MM.1S (cell line): ENCODE results near the gene PMVK.

ENCODE experiments used
- EZH2 ChIP-seq: fragments of 300-600 bp; sonication (generic); optimal IDR thresholded peaks from 2 replicates; pipeline ENCODE3; 2017; ENCODE audit warnings: low read depth, mild to moderate bottlenecking, antibody characterized with exemption, low read length, mixed read lengths
- EZH2phosphoT487 ChIP-seq: fragments of 300-600 bp; sonication (generic); IDR thresholded peaks from 2 replicates; pipeline ENCODE4 v1.6.1; 2018; ENCODE audit warnings: antibody characterized with exemption, low read length
- TF ChIP-seq, protein P1 (sequence below): fragments of 300-600 bp; sonication (generic); IDR thresholded peaks from 2 replicates; pipeline ENCODE4 v1.5.1; 2016; ENCODE audit warnings: antibody characterized with exemption, low read length, mixed read lengths

DNA sequence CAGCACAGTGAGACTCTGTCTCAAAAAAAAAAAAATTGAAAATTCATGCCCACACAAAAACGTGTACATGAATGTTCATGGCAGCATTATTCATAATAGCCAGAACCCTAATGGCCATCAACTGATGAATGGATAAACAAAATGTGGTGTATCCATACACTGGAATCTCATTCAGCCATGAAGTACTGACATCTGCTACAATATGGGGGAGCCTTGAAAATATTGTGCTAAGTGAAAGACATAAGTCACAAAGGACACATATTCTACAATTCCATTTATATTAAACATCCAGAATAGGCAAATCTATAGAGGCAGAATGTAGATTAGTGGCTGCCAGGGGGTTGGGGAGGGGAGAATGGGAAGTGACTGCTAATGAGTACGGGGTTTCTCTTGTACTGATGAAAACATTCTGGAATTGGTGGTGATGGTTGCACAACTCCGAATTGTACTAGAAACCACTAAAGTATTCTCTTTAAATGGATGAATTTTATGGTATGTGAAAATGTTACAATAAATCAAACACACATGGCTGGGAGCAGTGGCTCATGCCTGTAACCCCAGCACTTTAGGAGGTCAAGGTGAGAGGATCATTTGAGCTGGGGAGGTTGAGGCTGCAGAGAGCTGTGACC is 33.5 kb downstream of the PMVK start:
- TF ChIP-seq, protein P1, sequence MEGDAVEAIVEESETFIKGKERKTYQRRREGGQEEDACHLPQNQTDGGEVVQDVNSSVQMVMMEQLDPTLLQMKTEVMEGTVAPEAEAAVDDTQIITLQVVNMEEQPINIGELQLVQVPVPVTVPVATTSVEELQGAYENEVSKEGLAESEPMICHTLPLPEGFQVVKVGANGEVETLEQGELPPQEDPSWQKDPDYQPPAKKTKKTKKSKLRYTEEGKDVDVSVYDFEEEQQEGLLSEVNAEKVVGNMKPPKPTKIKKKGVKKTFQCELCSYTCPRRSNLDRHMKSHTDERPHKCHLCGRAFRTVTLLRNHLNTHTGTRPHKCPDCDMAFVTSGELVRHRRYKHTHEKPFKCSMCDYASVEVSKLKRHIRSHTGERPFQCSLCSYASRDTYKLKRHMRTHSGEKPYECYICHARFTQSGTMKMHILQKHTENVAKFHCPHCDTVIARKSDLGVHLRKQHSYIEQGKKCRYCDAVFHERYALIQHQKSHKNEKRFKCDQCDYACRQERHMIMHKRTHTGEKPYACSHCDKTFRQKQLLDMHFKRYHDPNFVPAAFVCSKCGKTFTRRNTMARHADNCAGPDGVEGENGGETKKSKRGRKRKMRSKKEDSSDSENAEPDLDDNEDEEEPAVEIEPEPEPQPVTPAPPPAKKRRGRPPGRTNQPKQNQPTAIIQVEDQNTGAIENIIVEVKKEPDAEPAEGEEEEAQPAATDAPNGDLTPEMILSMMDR, result no peak
- TF ChIP-seq EZH2 (no peak), EZH2phosphoT487 (no peak)
